Mononuclear cell (primary cell): ENCODE results near the gene MLN. TPM values are rescaled to one million over a fixed set of nuclear protein-coding genes. Genes with fewer than 3 reads are reported as not detected.

ENCODE experiments used
- H3K27me3 ChIP-seq: 2 replicates; pipeline ENCODE4 v1.6.0; 2011; ENCODE audit warnings: low read length, control low read depth; ENCODE audit not compliant: insufficient read depth
- H3K4me1 ChIP-seq: 2 replicates; pipeline ENCODE4 v1.5.1; 2011; ENCODE audit warnings: mild to moderate bottlenecking, low read length, control low read depth; ENCODE audit not compliant: insufficient read depth
- H3K4me3 ChIP-seq: 2 replicates; pipeline ENCODE4 v1.5.1; 2011; ENCODE audit warnings: mild to moderate bottlenecking, low read length, moderate library complexity
- H3K9me3 ChIP-seq: 2 replicates; pipeline ENCODE4 v1.5.1; 2011; ENCODE audit warnings: low read depth, mild to moderate bottlenecking, control low read depth, low read length
- total RNA-seq: library from RNA; depleted of rRNA; stranded (reverse); fragments of >200 nt; gene quantifications from one replicate; pipeline ENCODE4 v1.2.3, GENCODE V29; 2012

Gene MLN
- total RNA-seq, 1 donor = not detected

DNA sequence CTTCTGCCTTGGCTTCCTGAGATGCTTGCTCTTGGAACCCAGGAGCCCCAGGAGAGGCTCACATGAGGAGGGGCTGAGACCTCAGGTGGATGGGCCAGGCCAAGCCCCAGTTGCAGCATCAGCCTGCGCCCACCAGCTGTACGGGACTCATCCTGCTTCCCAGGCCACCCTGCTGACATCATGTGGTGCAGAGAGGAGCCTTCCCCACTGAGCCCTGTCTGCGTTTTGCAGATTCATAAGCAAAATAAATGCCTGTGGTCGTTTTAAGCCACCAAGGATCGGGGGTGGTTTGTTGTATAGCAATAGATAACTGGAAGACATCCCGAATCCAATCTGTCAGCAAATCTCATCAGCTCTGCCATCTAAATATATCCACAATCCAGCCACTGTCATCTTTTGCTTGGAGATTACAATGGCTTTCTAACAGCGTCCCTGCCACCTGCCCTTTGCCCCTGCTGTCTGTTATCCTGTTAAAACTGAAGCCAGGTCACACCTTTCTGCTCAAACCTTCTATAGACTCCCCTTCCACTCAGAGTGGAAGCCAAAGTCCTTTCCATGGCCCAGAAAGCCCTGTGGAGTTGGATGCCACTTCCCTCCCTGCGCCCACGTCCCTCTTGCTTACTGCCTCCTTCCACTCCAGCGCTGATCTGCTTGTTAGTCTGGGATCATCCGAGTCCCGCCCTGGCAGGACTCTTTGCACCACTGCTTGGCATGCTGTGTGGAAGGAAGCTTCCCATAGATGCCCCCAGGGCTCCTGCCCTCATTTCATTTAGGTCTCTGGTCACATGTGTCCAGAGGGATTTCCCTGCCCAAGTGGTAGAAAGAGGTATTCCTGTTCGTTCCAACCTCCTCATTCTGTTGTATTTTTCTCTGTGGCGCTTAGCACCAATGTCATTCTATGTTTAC lies 24.0 kb upstream of the MLN start:
- Histone ChIP-seq H3K4me3 (no peak overlapping the region), H3K9me3 (no peaks in the 10 kb centered on the region), H3K27me3 (no peaks in the 10 kb centered on the region), H3K4me1 (no peaks in the 10 kb centered on the region)

- H3K27me3 ChIP-seq = no peaks in the 10 kb centered on the region
- no peaks in the 10 kb centered on the region for H3K9me3 ChIP-seq
- H3K4me1 ChIP-seq = no peaks in the 10 kb centered on the region
- H3K4me3 ChIP-seq = no peak overlapping the region
Observed at GRCh38 chr6:33826537-33826936, 22.7 kb upstream of the MLN start.

DNA sequence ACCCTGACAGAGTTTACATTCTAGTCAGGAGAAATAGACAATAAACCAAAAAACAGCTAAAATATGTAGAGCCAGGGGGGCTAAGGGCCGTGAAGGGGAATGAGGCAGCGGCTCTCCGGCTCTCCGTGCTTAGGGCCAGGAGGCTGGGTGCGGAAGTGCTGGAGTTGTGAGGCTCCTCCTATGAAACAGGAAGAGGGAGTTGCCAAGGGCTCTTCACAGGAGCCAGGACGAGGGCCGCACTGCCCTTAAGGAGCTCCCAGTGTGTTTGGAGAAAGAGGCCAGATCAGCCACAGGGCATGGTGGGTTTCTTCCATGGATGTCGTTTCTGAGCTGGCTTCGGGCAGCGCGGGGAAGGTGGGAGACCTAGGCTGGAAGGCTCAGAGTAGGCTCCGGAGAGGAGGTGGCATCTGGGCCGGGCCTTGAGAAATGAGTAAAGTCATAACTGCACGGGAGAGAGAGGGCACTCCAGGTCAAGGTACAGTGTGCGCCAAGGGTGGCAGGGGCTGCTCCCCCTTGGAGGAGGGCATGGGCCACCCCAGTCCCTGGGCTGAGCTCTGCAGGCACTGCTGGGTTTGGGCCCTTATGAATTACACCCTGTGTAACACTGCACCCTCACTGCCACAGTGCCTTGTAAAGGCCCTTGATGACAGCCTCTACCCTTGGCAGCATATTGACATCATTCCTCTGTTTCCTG lies 20.8 kb upstream of the MLN start:
- Histone ChIP-seq H3K9me3 (no peaks in the 10 kb centered on the region), H3K27me3 (no peaks in the 10 kb centered on the region), H3K4me3 (no peak overlapping the region), H3K4me1 (no peaks in the 10 kb centered on the region)

DNA sequence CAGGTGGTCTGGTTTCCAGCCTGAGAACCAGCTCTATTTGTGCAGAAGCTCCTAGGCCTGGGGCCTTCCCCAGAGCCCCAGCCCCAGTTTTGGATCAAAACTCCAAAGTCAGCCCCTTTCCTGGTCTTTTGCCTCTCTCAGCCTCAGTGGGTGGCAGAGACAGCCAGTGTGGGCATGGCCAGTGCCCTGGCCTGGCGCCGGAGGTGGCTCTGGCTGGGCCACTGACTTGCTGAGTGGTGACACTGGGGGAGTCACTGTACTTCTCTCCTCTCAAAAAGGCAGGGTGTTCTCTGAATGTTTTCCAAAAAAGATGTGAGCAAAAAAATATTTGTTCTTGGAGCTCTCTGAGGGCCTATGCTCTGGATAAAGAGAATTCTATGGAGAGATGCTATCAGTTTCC lies 20.0 kb upstream of the MLN start:
- Histone ChIP-seq H3K27me3 (no peaks in the 10 kb centered on the region), H3K4me3 (no peak overlapping the region), H3K9me3 (no peaks in the 10 kb centered on the region), H3K4me1 (no peaks in the 10 kb centered on the region)

- Histone ChIP-seq H3K4me3 (no peak overlapping the region), H3K9me3 (no peaks in the 10 kb centered on the region), H3K27me3 (no peaks in the 10 kb centered on the region), H3K4me1 (no peaks in the 10 kb centered on the region)
Observed at GRCh38 chr6:33822575-33823395, 19.0 kb upstream of the MLN start.

- no peaks in the 10 kb centered on the region for H3K9me3 ChIP-seq
- no peak overlapping the region for H3K4me3 ChIP-seq
- H3K27me3 ChIP-seq = no peaks in the 10 kb centered on the region
- no peaks in the 10 kb centered on the region for H3K4me1 ChIP-seq
Observed at GRCh38 chr6:33820784-33821520, 17.1 kb upstream of the MLN start.

DNA sequence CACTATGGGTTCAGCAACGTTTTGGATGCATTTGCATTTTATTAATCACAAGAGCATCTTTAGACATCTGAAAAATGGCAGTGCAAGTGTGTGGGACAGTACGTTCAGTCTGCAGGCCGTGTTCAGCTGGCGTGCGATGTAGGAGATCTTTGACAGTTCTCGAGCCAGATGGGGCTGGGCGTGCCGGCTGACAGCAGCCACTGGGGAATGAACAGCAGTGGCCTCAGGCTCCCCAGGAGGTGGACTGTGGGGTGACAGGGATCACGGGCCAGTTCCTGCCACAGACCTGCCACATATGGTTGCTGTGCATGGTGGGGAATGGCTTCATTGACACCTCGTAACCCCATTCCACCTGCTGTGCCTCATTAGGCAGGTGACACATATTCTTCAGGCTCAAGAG lies 16.4 kb upstream of the MLN start:
- Histone ChIP-seq H3K27me3 (peaks cover 1% of the 10 kb centered on the region), H3K4me3 (no peak overlapping the region), H3K9me3 (no peaks in the 10 kb centered on the region), H3K4me1 (no peaks in the 10 kb centered on the region)

- H3K4me1 ChIP-seq = no peaks in the 10 kb centered on the region
Observed at GRCh38 chr6:33819021-33819420, 15.2 kb upstream of the MLN start.

GRCh38 chr6:33818293-33818692 lies 14.5 kb upstream of the MLN start:
- Histone ChIP-seq H3K27me3 (peaks cover 4% of the 10 kb centered on the region), H3K9me3 (no peaks in the 10 kb centered on the region), H3K4me3 (no peak overlapping the region), H3K4me1 (no peaks in the 10 kb centered on the region)

More at GRCh38 chr6:33819021-33819420, 15.2 kb upstream of the MLN start:
- Histone ChIP-seq H3K27me3 (peaks cover 4% of the 10 kb centered on the region), H3K4me3 (no peak overlapping the region), H3K9me3 (no peaks in the 10 kb centered on the region)

DNA sequence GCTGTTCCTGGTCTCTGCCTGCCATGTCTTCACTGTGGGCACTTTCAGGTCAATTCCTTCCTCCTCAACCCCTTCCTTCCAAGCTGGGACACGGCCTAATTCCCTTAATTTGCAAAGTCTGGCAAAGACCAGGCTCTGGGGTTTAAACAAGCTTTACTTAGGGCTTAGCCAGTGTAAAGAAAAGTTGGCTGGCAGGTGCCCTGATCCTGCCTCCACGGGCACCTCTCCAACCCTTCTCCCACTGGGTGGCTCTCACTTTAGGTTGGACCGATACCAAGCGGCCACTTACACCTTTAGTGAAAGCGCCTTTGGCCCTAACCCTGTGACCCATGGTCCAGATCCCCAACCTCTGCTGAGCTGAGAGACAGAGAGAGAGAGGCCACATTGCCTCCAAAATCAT lies 13.7 kb upstream of the MLN start:
- no peak overlapping the region for H3K4me3 ChIP-seq
- no peaks in the 10 kb centered on the region for H3K9me3 ChIP-seq
- no peaks in the 10 kb centered on the region for H3K4me1 ChIP-seq
- H3K27me3 ChIP-seq = peaks cover 5% of the 10 kb centered on the region

- Histone ChIP-seq H3K4me3 (no peak overlapping the region), H3K27me3 (peaks cover 11% of the 10 kb centered on the region), H3K4me1 (no peaks in the 10 kb centered on the region), H3K9me3 (no peaks in the 10 kb centered on the region)
Observed at GRCh38 chr6:33816911-33817310, 13.1 kb upstream of the MLN start.

GRCh38 chr6:33815854-33816253 lies 12.1 kb upstream of the MLN start:
- H3K4me1 ChIP-seq = no peaks in the 10 kb centered on the region
- H3K9me3 ChIP-seq = no peaks in the 10 kb centered on the region
- H3K4me3 ChIP-seq = no peak overlapping the region
- H3K27me3 ChIP-seq = peaks cover 21% of the 10 kb centered on the region

GRCh38 chr6:33813990-33814985 lies 10.5 kb upstream of the MLN start:
- H3K4me1 ChIP-seq = no peaks in the 10 kb centered on the region
- H3K27me3 ChIP-seq = peaks cover 25% of the 10 kb centered on the region

More at GRCh38 chr6:33813990-33814985, 10.5 kb upstream of the MLN start:
- Histone ChIP-seq H3K4me3 (no peak overlapping the region), H3K9me3 (no peaks in the 10 kb centered on the region)
